GM23338 (cell line): Measurements from ENCODE around the gene RHO. TPM values are rescaled to one million over a fixed set of nuclear protein-coding genes. Genes with fewer than 3 reads are reported as not detected.

ENCODE experiments used
- ATAC-seq: fragments of 200-7000 bp; cut with Tn5 transposase; 3 replicates; pipeline ENCODE4 v1.9.1; 2020
- DNase-seq: peaks from one replicate; pipeline ENCODE4 v3.0.0-alpha.2; 2015; ENCODE audit warnings: low spot score
- H2AFZ ChIP-seq: fragments of 200-600 bp; sonication (generic); 2 replicates; pipeline ENCODE4 v1.8.0; 2016; ENCODE audit warnings: antibody characterized with exemption, mild to moderate bottlenecking, moderate library complexity
- H3F3A ChIP-seq: fragments of 200-600 bp; sonication (generic); replicated peaks from 2 replicates; pipeline ENCODE4 v1.8.0; 2017; ENCODE audit warnings: antibody characterized with exemption, mixed run types, low read depth
- H3K27ac ChIP-seq: fragments of 200-600 bp; sonication (generic); 2 replicates; pipeline ENCODE4 v1.6.1; 2016; ENCODE audit warnings: low read depth
- H3K27me3 ChIP-seq: fragments of 200-600 bp; sonication (generic); 2 replicates; pipeline ENCODE4 v1.8.0; 2016; ENCODE audit warnings: mild to moderate bottlenecking, mixed run types, moderate library complexity; ENCODE audit not compliant: insufficient read depth
- H3K36me3 ChIP-seq: fragments of 200-600 bp; sonication (generic); 2 replicates; pipeline ENCODE4 v1.8.0; 2016; ENCODE audit warnings: mild to moderate bottlenecking; ENCODE audit not compliant: insufficient read depth
- H3K4me1 ChIP-seq: fragments of 200-600 bp; sonication (generic); 2 replicates; pipeline ENCODE4 v1.8.0; 2016; ENCODE audit warnings: mild to moderate bottlenecking, moderate library complexity; ENCODE audit not compliant: insufficient read depth
- H3K4me2 ChIP-seq: fragments of 200-600 bp; sonication (generic); 2 replicates; pipeline ENCODE4 v1.7.1; 2017; ENCODE audit warnings: mixed run types
- H3K4me3 ChIP-seq: fragments of 200-600 bp; sonication (generic); 2 replicates; pipeline ENCODE4 v1.6.1; 2016; ENCODE audit warnings: mixed run types
- H3K79me2 ChIP-seq: fragments of 200-600 bp; sonication (generic); replicated peaks from 2 replicates; pipeline ENCODE4 v1.8.0; 2017; ENCODE audit warnings: mild to moderate bottlenecking; ENCODE audit not compliant: insufficient read depth
- H3K9me2 ChIP-seq: fragments of 200-600 bp; sonication (generic); 2 replicates; pipeline ENCODE4 v1.8.0; 2017; ENCODE audit not compliant: insufficient read depth
- H4K20me1 ChIP-seq: fragments of 200-600 bp; sonication (generic); replicated peaks from 2 replicates; pipeline ENCODE4 v1.8.0; 2017; ENCODE audit warnings: mild to moderate bottlenecking; ENCODE audit not compliant: insufficient read depth
- H3K27ac Mint-ChIP-seq: 2 replicates; pipeline ENCODE4 v1.8.0; 2020; ENCODE audit warnings: inconsistent platforms, mild to moderate bottlenecking, moderate library complexity, mixed read lengths
- H3K27me3 Mint-ChIP-seq: 3 replicates; pipeline ENCODE4 v1.8.0; 2022; ENCODE audit warnings: low read depth, mild to moderate bottlenecking, moderate library complexity, mixed read lengths, inconsistent platforms; ENCODE audit not compliant: insufficient read depth, poor library complexity
- H3K36me3 Mint-ChIP-seq: 3 replicates; pipeline ENCODE4 v1.8.0; 2021; ENCODE audit warnings: low read depth, mild to moderate bottlenecking, inconsistent platforms, moderate library complexity, mixed read lengths
- H3K4me1 Mint-ChIP-seq: 3 replicates; pipeline ENCODE4 v1.8.0; 2020; ENCODE audit warnings: mild to moderate bottlenecking, inconsistent platforms, mixed read lengths
- H3K4me3 Mint-ChIP-seq: 3 replicates; pipeline ENCODE4 v1.8.0; 2021; ENCODE audit warnings: moderate library complexity, mild to moderate bottlenecking, inconsistent platforms, mixed read lengths
- H3K9me3 Mint-ChIP-seq: 3 replicates; pipeline ENCODE4 v1.8.0; 2020; ENCODE audit warnings: moderate library complexity, mild to moderate bottlenecking, inconsistent platforms, mixed read lengths
- CREB1 ChIP-seq: fragments of 250-450 bp; sonication (Bioruptor Pico); IDR thresholded peaks from 2 replicates; pipeline ENCODE4 v1.5.0; 2020; ENCODE audit warnings: low read depth, mild to moderate bottlenecking, moderate library complexity
- CTCF ChIP-seq, 2 experiments: fragments of 200-600 bp in 1 of 2; sonication (generic) in 1 of 2; conservative IDR thresholded peaks; 2 replicates each; pipeline versions ENCODE4 v1.5.1 to v1.6.1; 2016 to 2017; ENCODE audit warnings: antibody characterized with exemption in 2 of 2, low read depth in 2 of 2, mild to moderate bottlenecking in 2 of 2, moderate library complexity in 1 of 2
- ETS1 ChIP-seq: IDR thresholded peaks from 2 replicates; pipeline ENCODE4 v1.6.1; 2016; ENCODE audit warnings: antibody characterized with exemption
- EZH2phosphoT487 ChIP-seq: fragments of 200-600 bp; sonication (generic); IDR thresholded peaks from one replicate; pipeline ENCODE4 v1.8.1; 2018; ENCODE audit warnings: antibody characterized with exemption; ENCODE audit not compliant: unreplicated experiment
- JUNB ChIP-seq: IDR thresholded peaks from one replicate; pipeline ENCODE4 v1.6.1; 2016; ENCODE audit warnings: antibody characterized with exemption; ENCODE audit not compliant: unreplicated experiment
- REST ChIP-seq: IDR thresholded peaks from one replicate; pipeline ENCODE4 v1.6.1; 2018; ENCODE audit warnings: antibody characterized with exemption; ENCODE audit not compliant: unreplicated experiment
- STAT1 ChIP-seq: IDR thresholded peaks from one replicate; pipeline ENCODE4 v1.6.1; 2016; ENCODE audit warnings: antibody characterized with exemption; ENCODE audit not compliant: unreplicated experiment
- ZNF331 ChIP-seq: fragments of 250-450 bp; sonication (Bioruptor Pico); IDR thresholded peaks from 2 replicates; pipeline ENCODE4 v1.5.0; 2020; ENCODE audit warnings: low read depth, mild to moderate bottlenecking, moderate library complexity
- ZNF462 ChIP-seq: fragments of 250-450 bp; sonication (Bioruptor Pico); IDR thresholded peaks from 2 replicates; pipeline ENCODE4 v1.5.0; 2020; ENCODE audit warnings: mild to moderate bottlenecking, moderate library complexity
- polyA plus RNA-seq: library from polyadenylated mRNA; unstranded; fragments of >200 nt; fragmentation: Nextera tagmentation; extraction: Ambion mirVana; gene quantifications from 2 replicates; pipeline ENCODE4 v1.2.1, GENCODE V29; 2016
- total RNA-seq: library from RNA; depleted of rRNA; stranded (reverse); fragments of >200 nt; shearing (Covaris generic); gene quantifications from 2 replicates; pipeline ENCODE4 v1.2.3, GENCODE V29; 2014

Gene RHO
- total and polyA plus RNA-seq, 2 experiments from 2014 or later = not detected

GRCh38 chr3:129581623-129582022, 53.2 kb downstream of the RHO start (continued):
- TF ChIP-seq ZNF462 (CRISPR knock-in tag) (no peak), EZH2phosphoT487 (no peak)

GRCh38 chr3:129582799-129583198, 54.4 kb downstream of the RHO start:
- no peak overlapping the region for H3K4me3 Mint-ChIP-seq
- Histone ChIP-seq H3K4me2 (no peak overlapping the region), H3K36me3 (no peaks in the 10 kb centered on the region), H3K27me3 (no peaks in the 10 kb centered on the region), H3K9me2 (no peaks in the 10 kb centered on the region), H3K79me2 (no peaks in the 10 kb centered on the region), H4K20me1 (no peaks in the 10 kb centered on the region), H3K27ac (no peak overlapping the region), H3K4me1 (no peaks in the 10 kb centered on the region), H2AFZ (no peak overlapping the region), H3K4me3 (no peak overlapping the region), H3F3A (no peaks in the 10 kb centered on the region)
- no peak overlapping the region for H3K27ac Mint-ChIP-seq
- no peaks in the 10 kb centered on the region; the same call in 2 of the 3 replicates for H3K36me3 Mint-ChIP-seq
- H3K9me3 Mint-ChIP-seq = no peaks in the 10 kb centered on the region
- peaks cover 2% of the 10 kb centered on the region for H3K27me3 Mint-ChIP-seq
- DNase-seq (no peak), ATAC-seq (no peak)
- H3K4me1 Mint-ChIP-seq = no peaks in the 10 kb centered on the region; the same call in 2 of the 3 replicates
- TF ChIP-seq REST (no peak), EZH2phosphoT487 (no peak), JUNB (no peak), ZNF331 (CRISPR knock-in tag) (no peak), ETS1 (no peak), CREB1 (no peak), CTCF (conservative IDR thresholded peaks at IDR 0.05; ENCODE audit: low read depth in 2 of 2) (no peak), STAT1 (no peak)
